HEK293 (cell line): ENCODE data around the gene PDE4D.

Experiments used
- AEBP2 ChIP-seq: fragments of 450-650 bp; formaldehyde crosslinking; IDR thresholded peaks from 2 replicates; pipeline ENCODE4 v1.5.1; 2016; ENCODE audit warnings: missing biosample characterization, missing genetic modification characterization, borderline replicate concordance
- FEZF1 ChIP-seq: fragments of 450-650 bp; formaldehyde crosslinking; IDR thresholded peaks from 2 replicates; pipeline ENCODE4 v1.5.1; 2016; ENCODE audit warnings: missing biosample characterization, missing genetic modification characterization
- KLF1 ChIP-seq: fragments of 450-650 bp; formaldehyde crosslinking; IDR thresholded peaks from 2 replicates; pipeline ENCODE4 v1.5.1; 2016; ENCODE audit warnings: missing biosample characterization, missing genetic modification characterization
- PRDM1 ChIP-seq: fragments of 450-650 bp; formaldehyde crosslinking; IDR thresholded peaks from 2 replicates; pipeline ENCODE4; 2016; ENCODE audit warnings: missing biosample characterization, missing genetic modification characterization
- PRDM2 ChIP-seq: fragments of 450-650 bp; formaldehyde crosslinking; IDR thresholded peaks from 2 replicates; pipeline ENCODE4 v1.5.1; 2016; ENCODE audit warnings: missing biosample characterization, missing genetic modification characterization, borderline replicate concordance
- SP2 ChIP-seq: fragments of 450-650 bp; formaldehyde crosslinking; IDR thresholded peaks from 2 replicates; pipeline ENCODE4 v1.5.1; 2016; ENCODE audit warnings: missing biosample characterization, missing genetic modification characterization
- YY1 ChIP-seq: fragments of 450-650 bp; formaldehyde crosslinking; IDR thresholded peaks from 2 replicates; pipeline ENCODE4 v1.5.1; 2018; ENCODE audit warnings: missing biosample characterization, missing genetic modification characterization
- ZBTB1 ChIP-seq: fragments of 450-650 bp; formaldehyde crosslinking; IDR thresholded peaks from 2 replicates; pipeline ENCODE4 v1.5.1; 2016; ENCODE audit warnings: missing biosample characterization, missing genetic modification characterization
- ZBTB48 ChIP-seq: fragments of 450-650 bp; formaldehyde crosslinking; IDR thresholded peaks from 2 replicates; pipeline ENCODE4 v1.5.1; 2016; ENCODE audit warnings: missing biosample characterization, missing genetic modification characterization
- ZFP3 ChIP-seq: fragments of 450-650 bp; formaldehyde crosslinking; IDR thresholded peaks from 2 replicates; pipeline ENCODE4 v1.5.1; 2016; ENCODE audit warnings: low read depth, missing biosample characterization, missing genetic modification characterization
- ZNF18 ChIP-seq: fragments of 450-650 bp; formaldehyde crosslinking; IDR thresholded peaks from 2 replicates; pipeline ENCODE4 v1.5.1; 2016; ENCODE audit warnings: missing biosample characterization, missing genetic modification characterization
- ZNF23 ChIP-seq: fragments of 450-650 bp; formaldehyde crosslinking; IDR thresholded peaks from 2 replicates; pipeline ENCODE4 v1.5.1; 2016; ENCODE audit warnings: missing biosample characterization, missing genetic modification characterization, borderline replicate concordance
- ZNF26 ChIP-seq: fragments of 450-650 bp; formaldehyde crosslinking; IDR thresholded peaks from 2 replicates; pipeline ENCODE4 v1.5.1; 2016; ENCODE audit warnings: missing biosample characterization, missing genetic modification characterization
- ZNF335 ChIP-seq: fragments of 450-650 bp; formaldehyde crosslinking; conservative IDR thresholded peaks from 2 replicates; pipeline ENCODE4 v1.5.1; 2016; ENCODE audit warnings: missing biosample characterization, missing genetic modification characterization
- ZNF404 ChIP-seq: fragments of 450-650 bp; formaldehyde crosslinking; IDR thresholded peaks from 2 replicates; pipeline ENCODE4 v1.5.1; 2017; ENCODE audit warnings: missing biosample characterization, missing genetic modification characterization
- ZNF449 ChIP-seq: fragments of 450-650 bp; formaldehyde crosslinking; IDR thresholded peaks from 2 replicates; pipeline ENCODE4 v1.5.1; 2017; ENCODE audit warnings: missing biosample characterization, mild to moderate bottlenecking, missing genetic modification characterization, moderate library complexity
- ZNF514 ChIP-seq: fragments of 450-650 bp; formaldehyde crosslinking; IDR thresholded peaks from 2 replicates; pipeline ENCODE4 v1.5.1; 2016; ENCODE audit warnings: missing biosample characterization, missing genetic modification characterization
- ZNF518A ChIP-seq: fragments of 450-650 bp; formaldehyde crosslinking; conservative IDR thresholded peaks from 2 replicates; pipeline ENCODE4 v1.5.1; 2016; ENCODE audit warnings: low read depth, missing biosample characterization, missing genetic modification characterization
- ZNF701 ChIP-seq: fragments of 450-650 bp; formaldehyde crosslinking; IDR thresholded peaks from 2 replicates; pipeline ENCODE4 v1.5.1; 2016; ENCODE audit warnings: missing biosample characterization, missing genetic modification characterization
- ZNF791 ChIP-seq: fragments of 450-650 bp; formaldehyde crosslinking; IDR thresholded peaks from 2 replicates; pipeline ENCODE4 v1.5.1; 2016; ENCODE audit warnings: missing biosample characterization, missing genetic modification characterization
- ZNF792 ChIP-seq: fragments of 450-650 bp; formaldehyde crosslinking; IDR thresholded peaks from 2 replicates; pipeline ENCODE4 v1.5.1; 2016; ENCODE audit warnings: missing biosample characterization, missing genetic modification characterization
- ZSCAN16 ChIP-seq: fragments of 450-650 bp; formaldehyde crosslinking; IDR thresholded peaks from 2 replicates; pipeline ENCODE4 v1.5.1; 2016; ENCODE audit warnings: missing biosample characterization, missing genetic modification characterization

The PDE4D gene

GRCh38 chr5:59039296-59040023 lies 854.1 kb downstream of the PDE4D start (continued):
- no peak for TF ChIP-seq ZNF18 (tag by site-specific recombination)
- TF ChIP-seq ZNF518A (tag by site-specific recombination) = no peak
- TF ChIP-seq ZNF404 (tag by site-specific recombination) = no peak
- no peak for TF ChIP-seq ZNF792
- no peak for TF ChIP-seq ZNF701 (tag by site-specific recombination)
- TF ChIP-seq SP2 = peak; percentile 59
- TF ChIP-seq KLF1 = no peak; the same call in 1 of the 2 replicates
- TF ChIP-seq ZNF449 (tag by site-specific recombination) = peak; percentile 80
- no peak for TF ChIP-seq YY1 (tag by site-specific recombination)
- no peak for TF ChIP-seq ZNF26 (tag by site-specific recombination)
- TF ChIP-seq ZSCAN16 (tag by site-specific recombination) = no peak
- no peak for TF ChIP-seq FEZF1 (tag by site-specific recombination)
- TF ChIP-seq ZNF791 = no peak
- no peak for TF ChIP-seq ZFP3 (tag by site-specific recombination)
- TF ChIP-seq ZNF514 (tag by site-specific recombination) = no peak
- TF ChIP-seq PRDM1 (tag by site-specific recombination) = 0 out of 2 replicates have a peak, but pooled peaks have one; percentile 1
- no peak for TF ChIP-seq ZNF23 (tag by site-specific recombination)
- TF ChIP-seq ZBTB1 = no peak
- no peak for TF ChIP-seq AEBP2 (tag by site-specific recombination)
- no peak for TF ChIP-seq PRDM2
- TF ChIP-seq ZNF335 = peak; percentile 94
- TF ChIP-seq ZBTB48 (tag by site-specific recombination) = no peak; the same call in 1 of the 2 replicates
